ENCODE results near the gene FMN2. TPM values are rescaled to one million over a fixed set of nuclear protein-coding genes. Genes with fewer than 3 reads are reported as not detected.
"Not testable (repeated sequence)": the region's sequence is repeated elsewhere in the genome, so short reads cannot be mapped to it uniquely, and the experiment has no call there.

FMN2 gene
- total RNA-seq, 2 donors from 2014 or later, result not detected

DNA sequence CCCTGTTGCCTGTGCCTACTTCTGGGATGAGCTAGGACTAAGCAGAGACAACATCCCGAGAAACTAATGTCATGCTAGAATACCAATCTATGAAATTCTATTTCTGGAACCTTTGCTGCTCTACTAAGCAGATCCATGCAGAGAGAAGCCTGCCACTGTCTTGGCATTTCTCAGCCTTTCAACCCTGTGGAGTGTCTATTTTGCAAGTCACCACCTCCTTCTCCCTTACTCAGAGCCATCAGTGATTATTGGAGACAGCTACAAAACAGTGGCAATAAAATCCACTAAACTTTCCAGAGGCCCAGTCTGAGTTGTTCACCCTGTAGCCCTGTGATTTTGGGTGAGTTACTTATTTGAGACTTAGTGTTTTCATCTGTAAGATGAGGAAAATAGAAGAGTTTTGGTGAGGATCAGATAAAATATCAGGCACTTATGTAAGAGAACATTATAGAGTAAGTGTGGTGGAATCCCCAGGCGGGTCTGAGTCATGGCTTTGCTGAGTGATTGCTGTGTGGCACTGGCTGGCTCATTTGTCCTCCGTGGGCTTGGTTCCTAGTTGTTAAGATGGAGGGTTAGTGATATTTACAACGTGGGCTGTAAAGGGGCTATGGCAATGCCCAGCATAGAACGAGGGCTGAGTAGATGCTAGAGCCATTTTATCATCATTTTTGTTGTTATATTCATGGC is 61.1 kb downstream of the FMN2 start:
- ATAC-seq, result no peak
- no peaks in the 10 kb centered on the region for H3K36me3 Mint-ChIP-seq
- H3K9me3 Mint-ChIP-seq, result no peaks in the 10 kb centered on the region
- no peak overlapping the region for H3K27ac Mint-ChIP-seq
- no peak for DNase-seq (ENCODE audit: low spot score in 2 of 2)

DNA sequence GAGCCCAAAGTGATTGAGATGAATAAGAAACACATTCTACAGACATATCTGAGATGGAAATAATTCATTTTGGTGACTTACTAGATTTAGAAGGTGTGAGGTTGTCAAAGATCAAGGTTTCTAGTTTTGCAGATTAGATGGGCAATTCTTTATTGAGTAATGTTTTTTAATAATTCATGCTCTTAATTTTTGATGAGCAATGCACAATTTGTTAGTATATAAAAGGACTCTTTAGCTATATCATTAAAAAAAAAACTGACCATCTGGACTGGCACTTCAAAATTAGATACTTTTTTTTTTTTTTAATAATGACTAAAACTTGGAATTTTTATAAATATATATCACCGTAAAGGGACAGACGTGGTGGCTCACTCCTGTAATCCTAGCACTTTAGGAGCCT is 63.9 kb downstream of the FMN2 start:
- no peak overlapping the region for H3K27ac Mint-ChIP-seq
- DNase-seq (ENCODE audit: low spot score in 2 of 2), result no peak
- H3K9me3 Mint-ChIP-seq, result peaks cover 0 to 4% of the 10 kb centered on the region in 2 donors
- H3K36me3 Mint-ChIP-seq, result no peaks in the 10 kb centered on the region
- no peak for ATAC-seq

DNA sequence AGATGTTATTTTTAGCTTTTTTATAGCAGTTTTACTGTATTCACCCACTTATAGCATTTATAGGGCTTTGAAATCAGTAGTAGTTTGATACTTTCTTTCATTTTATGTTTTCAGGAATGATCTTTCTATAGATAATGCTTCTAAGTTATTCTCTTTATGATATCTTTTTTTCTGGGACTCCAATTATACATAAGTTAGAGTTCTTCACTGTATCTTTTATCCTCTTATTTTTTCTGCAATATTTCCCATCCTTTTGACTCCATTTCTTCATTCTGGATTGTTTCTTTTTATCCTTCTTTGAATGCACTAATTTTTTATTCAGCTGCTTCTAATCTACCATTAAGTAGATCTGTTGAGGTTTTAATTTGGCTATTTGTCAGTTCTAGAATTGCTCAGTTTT is 73.1 kb downstream of the FMN2 start:
- Mint-ChIP-seq H3K36me3 (no peaks in the 10 kb centered on the region), H3K9me3 (peaks cover 7 to 11% of the 10 kb centered on the region in 2 donors), H3K27ac (no peak overlapping the region)
- ATAC-seq (no peak), DNase-seq (ENCODE audit: low spot score in 2 of 2) (no peak)

DNA sequence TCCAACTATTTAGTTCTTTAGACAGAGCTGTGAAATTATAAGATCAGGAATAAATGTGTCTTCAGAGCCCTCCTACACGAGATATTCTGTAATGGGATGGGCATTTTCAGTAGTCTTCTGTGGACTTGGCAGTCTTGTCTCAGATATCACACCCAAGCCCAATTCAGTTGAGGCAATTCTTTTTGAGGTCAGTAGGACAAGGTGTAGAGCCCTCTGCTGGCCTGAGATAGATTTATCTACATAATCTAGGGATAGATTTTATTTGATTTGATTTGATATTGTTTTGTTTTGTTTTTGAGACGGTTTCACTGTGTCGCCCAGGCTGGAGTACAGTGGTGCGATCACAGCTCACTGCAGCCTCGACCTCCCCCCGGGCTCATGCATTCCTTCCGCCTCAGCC is 77.5 kb downstream of the FMN2 start:
- Mint-ChIP-seq H3K27ac (no peak overlapping the region), H3K36me3 (peaks cover 0 to 6% of the 10 kb centered on the region in 2 donors)
- ATAC-seq, result no peak

DNA sequence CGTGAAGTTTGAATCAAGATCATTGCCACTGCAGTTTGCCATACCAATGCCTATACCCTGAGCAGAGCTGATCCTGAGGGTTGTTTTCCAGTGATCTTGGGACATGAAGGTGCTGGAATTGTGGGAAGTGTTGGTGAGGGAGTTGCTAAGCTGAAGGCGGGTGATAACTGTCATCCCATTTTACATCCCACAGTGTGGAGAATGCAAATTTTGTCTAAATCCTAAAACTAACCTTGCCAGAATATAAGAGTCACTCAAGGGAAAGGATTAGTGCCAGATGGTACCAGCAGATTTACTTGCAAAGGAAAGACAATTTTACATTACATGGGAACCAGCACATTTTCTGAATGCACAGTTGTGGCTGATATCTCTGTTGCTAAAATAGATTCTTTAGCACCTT is 78.6 kb downstream of the FMN2 start:
- no peak overlapping the region for H3K27ac Mint-ChIP-seq
- DNase-seq (ENCODE audit: low spot score in 2 of 2) (no peak), ATAC-seq (no peak)
- H3K9me3 Mint-ChIP-seq, result peaks cover 0 to 5% of the 10 kb centered on the region in 2 donors
- H3K36me3 Mint-ChIP-seq, result peaks cover 0 to 6% of the 10 kb centered on the region in 2 donors

More for the DNA sequence above, 77.5 kb downstream of the FMN2 start:
- no peak for DNase-seq (ENCODE audit: low spot score in 2 of 2)
- H3K9me3 Mint-ChIP-seq, result peaks cover 0 to 11% of the 10 kb centered on the region in 2 donors

DNA sequence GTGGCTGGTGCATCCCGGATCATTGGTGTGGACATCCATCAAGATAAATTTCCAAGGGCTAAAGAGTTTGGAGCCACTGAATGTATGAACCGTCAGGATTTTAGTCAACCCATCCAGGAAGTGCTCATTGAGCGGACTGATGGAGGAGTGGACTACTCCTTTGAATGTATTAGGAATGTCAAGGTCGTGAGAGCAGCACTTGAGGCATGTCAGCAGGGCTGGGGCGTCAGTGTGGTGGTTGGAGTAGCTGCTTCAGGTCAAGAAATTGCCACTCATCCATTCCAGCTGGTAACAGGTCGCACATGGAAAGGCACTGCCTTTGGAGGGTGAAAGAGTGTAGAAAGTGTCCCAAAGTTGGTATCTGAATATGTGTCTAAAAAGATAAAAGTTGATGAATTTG is 79.1 kb downstream of the FMN2 start:
- DNase-seq (ENCODE audit: low spot score in 2 of 2), result no peak
- ATAC-seq, result no peak
- Mint-ChIP-seq H3K36me3 (peaks cover 0 to 6% of the 10 kb centered on the region in 2 donors), H3K27ac (no peak overlapping the region), H3K9me3 (no peaks in the 10 kb centered on the region)

DNA sequence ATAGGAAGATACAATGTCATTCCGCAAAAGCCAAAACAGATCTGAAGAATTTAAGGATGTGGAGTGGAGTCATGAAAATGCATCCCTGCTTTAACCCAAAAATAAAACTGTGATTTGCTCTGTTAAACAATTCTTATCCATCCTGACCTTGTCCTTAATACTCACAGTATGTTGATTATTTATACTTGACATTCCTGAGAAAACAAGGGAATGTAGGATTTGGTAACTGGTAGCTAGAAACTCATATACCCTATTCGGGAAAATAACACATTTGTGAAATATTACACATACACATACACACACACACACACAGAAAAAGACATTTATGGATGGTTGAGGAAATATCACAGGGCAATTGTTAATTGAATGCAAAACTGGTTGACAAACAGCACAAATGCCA is 80.2 kb downstream of the FMN2 start:
- ATAC-seq (no peak), DNase-seq (ENCODE audit: low spot score in 2 of 2) (no peak)
- Mint-ChIP-seq H3K9me3 (no peaks in the 10 kb centered on the region), H3K36me3 (peaks cover 0 to 6% of the 10 kb centered on the region in 2 donors), H3K27ac (no peak overlapping the region)

DNA sequence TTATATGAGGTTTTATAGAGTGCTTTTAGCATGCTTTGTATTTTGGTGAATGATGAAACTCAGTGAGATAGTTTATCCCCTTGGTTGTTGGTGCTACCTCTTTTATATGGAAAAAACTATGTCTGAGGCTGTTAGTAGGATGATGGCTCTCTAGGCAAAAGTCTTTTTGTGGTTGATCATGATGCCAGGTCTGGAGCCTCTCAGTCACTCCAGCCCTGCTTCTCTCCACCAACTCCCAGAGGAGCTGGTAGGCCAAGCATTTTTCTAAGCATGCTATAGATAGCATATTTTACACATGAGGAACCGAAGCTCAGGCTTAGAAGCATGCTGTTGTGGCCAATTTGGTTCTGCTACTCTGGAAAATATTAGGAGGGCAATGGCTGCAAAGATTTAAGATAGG is 82.2 kb downstream of the FMN2 start:
- no peak overlapping the region for H3K27ac Mint-ChIP-seq
- H3K9me3 Mint-ChIP-seq, result no peaks in the 10 kb centered on the region
- ATAC-seq (no peak), DNase-seq (ENCODE audit: low spot score in 2 of 2) (no peak)
- H3K36me3 Mint-ChIP-seq, result peaks cover 0 to 6% of the 10 kb centered on the region in 2 donors

DNA sequence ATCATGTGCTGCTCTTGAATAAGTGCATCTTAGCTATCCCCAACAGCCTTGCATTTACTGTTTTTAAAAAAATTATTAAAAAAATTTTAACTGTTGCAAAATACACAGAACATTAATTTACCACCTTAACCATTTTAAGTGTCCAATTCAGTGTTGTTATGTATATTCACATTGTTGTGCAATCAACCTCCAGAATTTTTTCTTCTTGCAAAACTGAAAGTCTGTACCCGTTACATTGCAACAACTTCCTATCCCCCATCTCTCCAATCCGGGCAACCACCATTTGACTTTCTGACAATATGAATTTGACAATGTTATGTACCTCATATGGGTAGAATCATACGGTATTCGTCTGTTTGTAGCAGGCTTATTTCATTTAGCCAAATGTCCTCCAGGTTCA is 83.1 kb downstream of the FMN2 start:
- Mint-ChIP-seq H3K36me3 (peaks cover 0 to 6% of the 10 kb centered on the region in 2 donors), H3K9me3 (no peaks in the 10 kb centered on the region), H3K27ac (no peak overlapping the region)
- no peak for DNase-seq (ENCODE audit: low spot score in 2 of 2)
- ATAC-seq, result no peak

DNA sequence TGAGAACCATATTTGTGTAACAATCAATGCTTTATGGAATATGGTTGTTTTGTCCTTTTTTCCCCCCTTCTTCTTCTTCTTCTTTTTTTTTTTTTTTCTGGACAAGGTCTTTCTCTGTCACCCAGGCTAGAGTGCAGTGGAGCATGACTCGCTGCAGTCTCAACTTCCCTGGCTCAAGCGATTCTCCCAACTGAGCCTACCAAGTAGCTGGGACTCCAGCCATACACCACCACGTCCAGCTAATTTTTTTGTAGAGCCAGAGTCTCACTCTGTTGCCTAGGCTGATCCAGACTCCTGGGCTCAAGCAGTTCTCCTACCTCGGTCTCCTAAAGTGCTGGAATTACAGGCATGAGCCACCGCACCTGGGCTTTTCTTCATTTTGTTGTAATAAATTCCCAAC is 86.7 kb downstream of the FMN2 start:
- Mint-ChIP-seq H3K27ac (no peak overlapping the region), H3K36me3 (no peaks in the 10 kb centered on the region), H3K9me3 (no peaks in the 10 kb centered on the region)
- ATAC-seq (no peak), DNase-seq (ENCODE audit: low spot score in 2 of 2) (no peak)

DNA sequence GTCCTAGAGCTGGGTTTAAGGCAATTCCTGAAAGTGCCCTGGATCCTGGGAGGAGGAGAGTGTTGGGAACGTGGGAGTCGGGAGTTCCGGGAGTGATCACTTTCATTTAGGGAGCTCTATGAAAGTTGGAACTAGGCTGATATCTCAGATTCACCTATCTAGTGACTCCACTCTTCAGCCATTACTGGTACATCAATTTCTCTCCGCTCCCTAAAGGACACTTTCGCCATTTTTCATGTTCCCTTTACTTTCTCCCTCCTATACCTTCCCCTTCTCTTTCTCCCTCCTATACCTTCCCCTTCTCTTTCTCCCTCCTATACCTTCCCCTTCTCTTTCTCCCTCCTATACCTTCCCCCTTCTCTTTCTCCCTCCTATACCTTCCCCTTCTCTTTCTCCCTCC is 93.0 kb downstream of the FMN2 start:
- not testable (repeated sequence) for DNase-seq (ENCODE audit: low spot score in 2 of 2); H3K36me3 Mint-ChIP-seq; H3K27ac Mint-ChIP-seq; H3K9me3 Mint-ChIP-seq; ATAC-seq

DNA sequence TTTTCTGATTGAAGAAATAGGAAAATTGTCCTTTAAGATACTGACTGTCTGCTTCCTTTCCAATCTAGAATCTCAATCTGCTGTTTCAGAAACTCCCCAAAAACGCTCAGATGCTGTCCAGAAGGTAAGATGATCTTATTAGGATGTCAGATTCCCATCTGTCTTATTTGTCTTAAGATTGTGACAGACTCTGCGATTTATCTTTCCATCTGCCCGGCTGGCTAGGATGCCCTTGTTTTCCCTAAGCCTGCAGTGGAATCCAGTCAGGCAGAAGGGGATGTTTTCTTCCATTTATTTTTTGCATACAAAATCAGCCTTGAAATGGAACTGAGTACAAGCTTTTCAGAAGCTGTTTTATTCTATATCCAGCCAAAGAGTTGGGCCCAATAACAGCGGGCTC is 96.5 kb downstream of the FMN2 start:
- no peak for ATAC-seq
- no peaks in the 10 kb centered on the region for H3K36me3 Mint-ChIP-seq
- no peak for DNase-seq (ENCODE audit: low spot score in 2 of 2)
- no peaks in the 10 kb centered on the region for H3K9me3 Mint-ChIP-seq
- no peak overlapping the region for H3K27ac Mint-ChIP-seq

DNA sequence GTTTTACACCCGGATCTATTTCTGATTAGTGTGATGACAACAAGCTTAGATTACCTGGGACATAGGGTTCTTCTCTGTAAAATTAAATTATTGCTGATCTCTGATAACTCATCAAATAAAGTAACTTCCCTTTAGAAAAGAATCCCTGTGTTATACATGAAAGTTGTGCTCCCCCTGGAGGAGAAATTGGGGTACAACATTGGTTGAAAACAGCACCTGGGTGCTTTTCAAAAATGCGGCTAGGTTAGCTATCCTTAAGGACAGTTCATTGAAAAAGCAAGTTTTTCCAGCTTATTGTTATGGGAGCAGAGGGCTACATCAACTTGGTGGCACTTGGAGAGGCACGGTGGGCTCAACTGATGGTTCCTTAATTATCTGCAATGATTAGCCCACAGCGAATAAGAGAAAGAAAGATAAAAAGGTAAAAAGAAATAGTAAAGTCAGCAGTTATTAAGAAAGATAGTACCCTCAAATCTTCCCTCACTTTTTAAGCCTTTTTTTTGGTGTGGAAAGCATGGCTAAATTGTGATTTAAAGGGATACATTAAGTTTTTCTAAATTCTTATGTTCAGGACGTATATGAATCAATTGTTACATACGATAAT is 97.8 kb downstream of the FMN2 start:
- Mint-ChIP-seq H3K27ac (no peak overlapping the region), H3K36me3 (no peaks in the 10 kb centered on the region), H3K9me3 (no peaks in the 10 kb centered on the region)
- peak in 1 of 2 donors; percentile 28 for DNase-seq (ENCODE audit: low spot score in 2 of 2)
- ATAC-seq, result no peak

DNA sequence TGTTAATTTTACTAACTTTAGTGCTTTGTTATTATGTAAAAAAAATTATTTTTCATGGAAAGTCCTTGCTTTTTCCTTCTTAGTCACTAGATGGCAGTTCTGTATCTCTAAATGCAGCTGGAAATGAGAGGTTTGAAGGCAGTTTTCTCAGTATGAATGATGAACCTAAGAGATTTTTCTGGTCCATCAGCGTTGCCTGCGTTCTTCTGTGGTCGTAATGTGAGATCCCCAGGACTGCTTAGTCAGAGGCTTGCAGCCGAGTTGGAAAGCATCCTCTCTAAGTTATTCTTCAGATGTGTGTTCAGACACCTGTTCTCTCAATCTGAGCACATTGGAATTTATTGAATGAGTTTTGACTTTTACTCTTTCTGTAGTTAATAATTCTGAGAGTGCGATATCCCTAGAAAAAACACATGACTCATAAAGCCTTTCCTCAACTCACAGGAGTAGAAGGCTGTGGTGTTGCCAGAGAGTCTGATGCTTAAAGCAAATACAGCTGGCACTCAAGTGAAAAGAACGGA is 99.3 kb downstream of the FMN2 start:
- DNase-seq (ENCODE audit: low spot score in 2 of 2), result peak in 1 of 2 donors; percentile 9
- Mint-ChIP-seq H3K9me3 (no peaks in the 10 kb centered on the region), H3K27ac (no peak overlapping the region), H3K36me3 (no peaks in the 10 kb centered on the region)
- ATAC-seq, result peak in 1 of 2 donors; percentile 93

DNA sequence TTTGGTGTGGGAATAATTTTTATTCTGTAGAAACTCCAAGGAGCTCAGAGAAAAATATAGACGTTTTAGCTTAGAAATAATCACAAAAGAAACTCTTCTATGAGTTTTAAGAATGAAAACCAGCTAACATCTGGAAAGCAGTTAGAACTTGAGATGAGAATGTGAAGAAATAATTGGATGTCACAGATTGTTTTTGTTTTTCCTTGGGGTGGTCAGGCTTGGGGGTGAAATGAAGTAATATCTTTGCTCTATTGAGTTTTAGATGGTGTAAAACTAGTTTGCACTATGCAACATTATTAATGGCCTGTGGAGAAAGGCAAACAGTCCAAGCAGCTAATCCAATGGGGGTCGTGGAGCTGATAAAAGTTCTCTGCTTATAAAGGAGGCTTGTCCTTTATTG is 101.2 kb downstream of the FMN2 start:
- no peak for DNase-seq (ENCODE audit: low spot score in 2 of 2)
- Mint-ChIP-seq H3K27ac (no peak overlapping the region), H3K36me3 (no peaks in the 10 kb centered on the region), H3K9me3 (no peaks in the 10 kb centered on the region)
- ATAC-seq, result no peak

DNA sequence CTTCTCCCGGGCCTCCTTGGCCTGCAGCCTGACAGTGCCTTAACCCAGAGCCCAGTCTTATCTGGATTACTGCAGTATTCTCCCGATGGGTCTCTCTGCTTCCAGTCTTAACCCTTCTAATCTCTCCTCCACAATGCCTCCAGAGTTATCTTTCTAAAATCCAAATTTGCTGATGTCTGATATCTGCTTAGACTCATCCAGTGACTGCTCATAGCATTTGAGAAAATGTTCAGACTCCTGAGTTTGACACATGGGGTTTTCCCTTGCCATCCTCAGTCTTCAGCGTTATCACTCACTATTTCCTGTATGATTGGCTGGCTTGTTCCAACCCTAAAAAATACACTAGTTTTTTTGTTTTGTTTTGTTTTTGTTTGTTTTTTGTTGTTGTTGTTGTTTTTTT is 102.0 kb downstream of the FMN2 start:
- H3K9me3 Mint-ChIP-seq, result no peaks in the 10 kb centered on the region
- DNase-seq (ENCODE audit: low spot score in 2 of 2) (no peak), ATAC-seq (peak; percentile 33 to 77)
- no peaks in the 10 kb centered on the region for H3K36me3 Mint-ChIP-seq
- no peak overlapping the region for H3K27ac Mint-ChIP-seq

DNA sequence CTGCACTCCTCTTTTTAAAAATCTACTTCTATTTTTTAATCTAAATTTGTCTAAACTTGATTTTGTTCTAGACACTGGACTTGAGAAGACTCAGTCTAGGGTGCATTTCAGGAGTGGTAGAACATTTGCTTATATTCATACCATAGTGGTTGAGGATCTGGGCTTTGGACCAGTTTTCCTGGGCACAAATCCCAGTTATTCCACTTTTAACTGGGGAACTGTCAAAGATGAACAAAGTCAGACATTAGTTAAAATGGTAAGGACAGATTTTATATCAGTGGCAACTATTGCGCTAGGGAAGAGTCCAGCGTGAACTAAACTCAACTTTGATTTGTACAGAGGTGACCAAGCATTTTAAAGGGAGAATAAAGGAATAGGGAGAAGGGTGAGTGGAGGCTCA is 102.4 kb downstream of the FMN2 start:
- no peak for DNase-seq (ENCODE audit: low spot score in 2 of 2)
- Mint-ChIP-seq H3K36me3 (no peaks in the 10 kb centered on the region), H3K9me3 (no peaks in the 10 kb centered on the region), H3K27ac (no peak overlapping the region)
- ATAC-seq, result no peak

DNA sequence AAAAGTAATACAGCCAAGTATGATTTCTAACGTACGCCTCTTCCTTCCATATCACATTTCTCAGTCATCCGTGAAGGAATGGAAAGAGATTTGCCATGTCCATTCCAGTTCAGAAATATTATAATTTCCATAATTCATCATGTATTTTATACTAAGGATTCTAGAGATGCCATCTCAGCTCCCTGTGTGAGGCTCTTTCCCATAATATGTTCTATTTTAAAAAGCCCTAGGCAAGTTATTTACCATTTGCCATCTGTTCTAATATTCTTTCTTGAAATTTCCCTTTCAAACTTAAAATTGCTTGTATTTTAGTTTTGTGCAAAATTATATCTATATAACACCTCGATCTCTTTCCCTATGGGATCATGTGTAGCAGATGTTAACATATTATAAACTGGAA is 106.7 kb downstream of the FMN2 start:
- Mint-ChIP-seq H3K9me3 (peaks cover 4 to 5% of the 10 kb centered on the region in 2 donors), H3K36me3 (no peaks in the 10 kb centered on the region), H3K27ac (no peak overlapping the region)
- DNase-seq (ENCODE audit: low spot score in 2 of 2) (no peak), ATAC-seq (no peak)
